LoVo (cell line): ENCODE results near the gene CCDC87.
"Not testable (repeated sequence)": the region's sequence is repeated elsewhere in the genome, so short reads cannot be mapped to it uniquely, and the experiment has no call there.

Source experiments
- DNase-seq: peaks from one replicate; pipeline ENCODE4 v3.0.0-alpha.2; 2016; ENCODE audit warnings: low spot score

Gene CCDC87

GRCh38 chr11:66550887-66551286 lies 42.0 kb downstream of the CCDC87 start:
- no peak for DNase-seq

GRCh38 chr11:66549696-66550095 lies 43.2 kb downstream of the CCDC87 start:
- no peak for DNase-seq

GRCh38 chr11:66548774-66549630 lies 43.9 kb downstream of the CCDC87 start:
- no peak for DNase-seq

- DNase-seq, result no peak
Observed at GRCh38 chr11:66548041-66548440, 44.8 kb downstream of the CCDC87 start.

- no peak for DNase-seq
Observed at GRCh38 chr11:66547662-66548009, 45.2 kb downstream of the CCDC87 start.

GRCh38 chr11:66546966-66547661 lies 45.7 kb downstream of the CCDC87 start:
- no peak for DNase-seq

- DNase-seq, result no peak
Observed at GRCh38 chr11:66546368-66546965, 46.4 kb downstream of the CCDC87 start, which contains the start of gene ACTN3. TSS of gene ACTN3 (plus strand) at chr11:66546903. CDS start at chr11:66546938, 35 bp downstream.

GRCh38 chr11:66545701-66546367 lies 47.0 kb downstream of the CCDC87 start, which contains the start of gene ZDHHC24:
TSS of gene ZDHHC24 (minus strand) at chr11:66546048. CDS start at chr11:66546003, 45 bp downstream.
- peak; percentile 98 for DNase-seq

- not testable (repeated sequence) for DNase-seq
Observed at GRCh38 chr11:66544952-66545351, 47.9 kb downstream of the CCDC87 start.

- no peak for DNase-seq
Observed at GRCh38 chr11:66543263-66544107, 49.4 kb downstream of the CCDC87 start.

- no peak for DNase-seq
Observed at GRCh38 chr11:66542362-66542761, 50.5 kb downstream of the CCDC87 start.

- DNase-seq, result no peak
Observed at GRCh38 chr11:66541892-66542291, 51.0 kb downstream of the CCDC87 start.

- DNase-seq, result not testable (repeated sequence)
Observed at GRCh38 chr11:66540598-66540997, 52.3 kb downstream of the CCDC87 start.
